ENCODE measurements around the gene KDM1A.

KDM1A gene

GRCh38 chr1:23018661-23019093, 591 bp upstream of the KDM1A start:
- DNase-seq: no peak

- no peak for DNase-seq
Observed at GRCh38 chr1:23019863-23020625, 776 bp downstream of the KDM1A start.

GRCh38 chr1:23020706-23021405, 1.6 kb downstream of the KDM1A start:
- no peak for DNase-seq

- DNase-seq: no peak
Observed at GRCh38 chr1:23021834-23022233, 2.6 kb downstream of the KDM1A start.

GRCh38 chr1:23023174-23023845, 4.0 kb downstream of the KDM1A start:
- no peak for DNase-seq

GRCh38 chr1:23026568-23026967, 7.3 kb downstream of the KDM1A start:
- DNase-seq: no peak

GRCh38 chr1:23027352-23027907, 8.2 kb downstream of the KDM1A start:
- no peak for DNase-seq

- no peak for DNase-seq
Observed at GRCh38 chr1:23029337-23029736, 10.1 kb downstream of the KDM1A start.

GRCh38 chr1:23035823-23036452, 16.7 kb downstream of the KDM1A start:
- DNase-seq: no peak

GRCh38 chr1:23037081-23037740, 17.9 kb downstream of the KDM1A start:
- no peak for DNase-seq

- no peak for DNase-seq
Observed at GRCh38 chr1:23039308-23039826, 20.1 kb downstream of the KDM1A start.

- no peak for DNase-seq
Observed at GRCh38 chr1:23040509-23040908, 21.2 kb downstream of the KDM1A start.

- no peak for DNase-seq
Observed at GRCh38 chr1:23044035-23044434, 24.8 kb downstream of the KDM1A start.

GRCh38 chr1:23050201-23050600, 30.9 kb downstream of the KDM1A start:
- no peak for DNase-seq

GRCh38 chr1:23051290-23051909, 32.1 kb downstream of the KDM1A start:
- DNase-seq: no peak

- DNase-seq: no peak
Observed at GRCh38 chr1:23057301-23057700, 38.0 kb downstream of the KDM1A start.

- DNase-seq: no peak
Observed at GRCh38 chr1:23062271-23062670, 43.0 kb downstream of the KDM1A start.

- no peak for DNase-seq
Observed at GRCh38 chr1:23065385-23065784, 46.1 kb downstream of the KDM1A start.

- DNase-seq: no peak
Observed at GRCh38 chr1:23066075-23066474, 46.8 kb downstream of the KDM1A start.

- no peak for DNase-seq
Observed at GRCh38 chr1:23069149-23069548, 49.9 kb downstream of the KDM1A start.

- no peak for DNase-seq
Observed at GRCh38 chr1:23069675-23070074, 50.4 kb downstream of the KDM1A start.

GRCh38 chr1:23074012-23074411, 54.7 kb downstream of the KDM1A start:
- no peak for DNase-seq
